ENCODE data around the gene CLDN7.

GRCh38 chr17:7216242-7217112 is 45.8 kb downstream of the CLDN7 start:
- TF ChIP-seq EZH2 (IDR thresholded peaks at IDR 0.05) (no peak), POLR2A (IDR thresholded peaks at IDR 0.05; ENCODE audit: borderline replicate concordance, extremely low read depth, insufficient read depth, insufficient read length) (no peak), RAD21 (IDR thresholded peaks at IDR 0.05; ENCODE audit: low read depth) (no peak), POLR2AphosphoS5 (IDR thresholded peaks at IDR 0.05; ENCODE audit: low read depth, low read length) (no peak), ATF3 (IDR thresholded peaks at IDR 0.05) (no peak), EGR1 (IDR thresholded peaks at IDR 0.05; ENCODE audit: low read depth) (no peak), EZH2phosphoT487 (IDR thresholded peaks at IDR 0.05; ENCODE audit: borderline replicate concordance) (no peak), ZNF274 (IDR thresholded peaks at IDR 0.05; ENCODE audit: low read depth, low read length) (no peak)
- TF ChIP-seq, protein P1, sequence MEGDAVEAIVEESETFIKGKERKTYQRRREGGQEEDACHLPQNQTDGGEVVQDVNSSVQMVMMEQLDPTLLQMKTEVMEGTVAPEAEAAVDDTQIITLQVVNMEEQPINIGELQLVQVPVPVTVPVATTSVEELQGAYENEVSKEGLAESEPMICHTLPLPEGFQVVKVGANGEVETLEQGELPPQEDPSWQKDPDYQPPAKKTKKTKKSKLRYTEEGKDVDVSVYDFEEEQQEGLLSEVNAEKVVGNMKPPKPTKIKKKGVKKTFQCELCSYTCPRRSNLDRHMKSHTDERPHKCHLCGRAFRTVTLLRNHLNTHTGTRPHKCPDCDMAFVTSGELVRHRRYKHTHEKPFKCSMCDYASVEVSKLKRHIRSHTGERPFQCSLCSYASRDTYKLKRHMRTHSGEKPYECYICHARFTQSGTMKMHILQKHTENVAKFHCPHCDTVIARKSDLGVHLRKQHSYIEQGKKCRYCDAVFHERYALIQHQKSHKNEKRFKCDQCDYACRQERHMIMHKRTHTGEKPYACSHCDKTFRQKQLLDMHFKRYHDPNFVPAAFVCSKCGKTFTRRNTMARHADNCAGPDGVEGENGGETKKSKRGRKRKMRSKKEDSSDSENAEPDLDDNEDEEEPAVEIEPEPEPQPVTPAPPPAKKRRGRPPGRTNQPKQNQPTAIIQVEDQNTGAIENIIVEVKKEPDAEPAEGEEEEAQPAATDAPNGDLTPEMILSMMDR (IDR thresholded peaks at IDR 0.05 in 2 of 3, conservative IDR thresholded peaks at IDR 0.05 in 1 of 3; ENCODE audit: borderline replicate concordance in 1 of 3, insufficient read depth in 1 of 3, low read depth in 2 of 3, low read length in 2 of 3), result no peak
- TF ChIP-seq, protein P2, sequence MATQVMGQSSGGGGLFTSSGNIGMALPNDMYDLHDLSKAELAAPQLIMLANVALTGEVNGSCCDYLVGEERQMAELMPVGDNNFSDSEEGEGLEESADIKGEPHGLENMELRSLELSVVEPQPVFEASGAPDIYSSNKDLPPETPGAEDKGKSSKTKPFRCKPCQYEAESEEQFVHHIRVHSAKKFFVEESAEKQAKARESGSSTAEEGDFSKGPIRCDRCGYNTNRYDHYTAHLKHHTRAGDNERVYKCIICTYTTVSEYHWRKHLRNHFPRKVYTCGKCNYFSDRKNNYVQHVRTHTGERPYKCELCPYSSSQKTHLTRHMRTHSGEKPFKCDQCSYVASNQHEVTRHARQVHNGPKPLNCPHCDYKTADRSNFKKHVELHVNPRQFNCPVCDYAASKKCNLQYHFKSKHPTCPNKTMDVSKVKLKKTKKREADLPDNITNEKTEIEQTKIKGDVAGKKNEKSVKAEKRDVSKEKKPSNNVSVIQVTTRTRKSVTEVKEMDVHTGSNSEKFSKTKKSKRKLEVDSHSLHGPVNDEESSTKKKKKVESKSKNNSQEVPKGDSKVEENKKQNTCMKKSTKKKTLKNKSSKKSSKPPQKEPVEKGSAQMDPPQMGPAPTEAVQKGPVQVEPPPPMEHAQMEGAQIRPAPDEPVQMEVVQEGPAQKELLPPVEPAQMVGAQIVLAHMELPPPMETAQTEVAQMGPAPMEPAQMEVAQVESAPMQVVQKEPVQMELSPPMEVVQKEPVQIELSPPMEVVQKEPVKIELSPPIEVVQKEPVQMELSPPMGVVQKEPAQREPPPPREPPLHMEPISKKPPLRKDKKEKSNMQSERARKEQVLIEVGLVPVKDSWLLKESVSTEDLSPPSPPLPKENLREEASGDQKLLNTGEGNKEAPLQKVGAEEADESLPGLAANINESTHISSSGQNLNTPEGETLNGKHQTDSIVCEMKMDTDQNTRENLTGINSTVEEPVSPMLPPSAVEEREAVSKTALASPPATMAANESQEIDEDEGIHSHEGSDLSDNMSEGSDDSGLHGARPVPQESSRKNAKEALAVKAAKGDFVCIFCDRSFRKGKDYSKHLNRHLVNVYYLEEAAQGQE (IDR thresholded peaks at IDR 0.05; ENCODE audit: low read depth), result no peak

All from HCT116 (cell line).